ENCODE results near the gene C8A.

C8A gene

GRCh38 chr1:56938646-56939045 is 84.0 kb downstream of the C8A start:
- H3K4me3 Mint-ChIP-seq: no peak overlapping the region
- no peaks in the 10 kb centered on the region for H3K4me1 Mint-ChIP-seq (ENCODE audit: low read depth)
- no peak overlapping the region for H3K27ac Mint-ChIP-seq
- H3K36me3 Mint-ChIP-seq: no peaks in the 10 kb centered on the region
- H3K9me3 Mint-ChIP-seq (ENCODE audit: low read depth): no peaks in the 10 kb centered on the region
- peaks cover 3% of the 10 kb centered on the region for H3K27me3 Mint-ChIP-seq

- H3K4me1 Mint-ChIP-seq (ENCODE audit: low read depth): no peaks in the 10 kb centered on the region
- H3K27ac Mint-ChIP-seq: no peak overlapping the region
- no peak overlapping the region for H3K4me3 Mint-ChIP-seq
- H3K36me3 Mint-ChIP-seq: no peaks in the 10 kb centered on the region
- peaks cover 3% of the 10 kb centered on the region for H3K27me3 Mint-ChIP-seq
- no peaks in the 10 kb centered on the region for H3K9me3 Mint-ChIP-seq (ENCODE audit: low read depth)
Observed at GRCh38 chr1:56939209-56939608, 84.6 kb downstream of the C8A start.

- Mint-ChIP-seq H3K4me1 (ENCODE audit: low read depth) (no peaks in the 10 kb centered on the region), H3K27ac (no peak overlapping the region), H3K27me3 (peaks cover 3% of the 10 kb centered on the region), H3K9me3 (ENCODE audit: low read depth) (no peaks in the 10 kb centered on the region), H3K36me3 (no peaks in the 10 kb centered on the region), H3K4me3 (no peak overlapping the region)
Observed at GRCh38 chr1:56940039-56940438, 85.4 kb downstream of the C8A start.

- Mint-ChIP-seq H3K9me3 (ENCODE audit: low read depth) (no peaks in the 10 kb centered on the region), H3K27ac (no peak overlapping the region), H3K4me1 (ENCODE audit: low read depth) (no peaks in the 10 kb centered on the region), H3K36me3 (no peaks in the 10 kb centered on the region), H3K4me3 (no peak overlapping the region), H3K27me3 (no peaks in the 10 kb centered on the region)
Observed at GRCh38 chr1:56948403-56949023, 93.9 kb downstream of the C8A start.

- Mint-ChIP-seq H3K4me3 (no peak overlapping the region), H3K9me3 (ENCODE audit: low read depth) (no peaks in the 10 kb centered on the region), H3K36me3 (no peaks in the 10 kb centered on the region), H3K4me1 (ENCODE audit: low read depth) (no peaks in the 10 kb centered on the region), H3K27ac (no peak overlapping the region), H3K27me3 (peaks cover under 1% of the 10 kb centered on the region)
Observed at GRCh38 chr1:56952501-56952900, 97.9 kb downstream of the C8A start.

- Mint-ChIP-seq H3K9me3 (ENCODE audit: low read depth) (no peaks in the 10 kb centered on the region), H3K4me1 (ENCODE audit: low read depth) (no peaks in the 10 kb centered on the region), H3K36me3 (no peaks in the 10 kb centered on the region), H3K4me3 (no peak overlapping the region), H3K27ac (no peak overlapping the region), H3K27me3 (peaks cover 5% of the 10 kb centered on the region)
Observed at GRCh38 chr1:56953386-56953785, 98.8 kb downstream of the C8A start.

- H3K36me3 Mint-ChIP-seq: no peaks in the 10 kb centered on the region
- H3K27me3 Mint-ChIP-seq: peaks cover 5% of the 10 kb centered on the region
- H3K4me3 Mint-ChIP-seq: no peak overlapping the region
- H3K27ac Mint-ChIP-seq: no peak overlapping the region
- H3K4me1 Mint-ChIP-seq (ENCODE audit: low read depth): no peaks in the 10 kb centered on the region
- H3K9me3 Mint-ChIP-seq (ENCODE audit: low read depth): no peaks in the 10 kb centered on the region
Observed at GRCh38 chr1:56954664-56955063, 100.1 kb downstream of the C8A start.

GRCh38 chr1:56957931-56958330 is 103.3 kb downstream of the C8A start:
- Mint-ChIP-seq H3K36me3 (no peaks in the 10 kb centered on the region), H3K4me3 (no peak overlapping the region), H3K4me1 (ENCODE audit: low read depth) (no peaks in the 10 kb centered on the region), H3K9me3 (ENCODE audit: low read depth) (no peaks in the 10 kb centered on the region), H3K27ac (no peak overlapping the region), H3K27me3 (peaks cover 5% of the 10 kb centered on the region)

- Mint-ChIP-seq H3K9me3 (ENCODE audit: low read depth) (no peaks in the 10 kb centered on the region), H3K4me3 (no peak overlapping the region)
Observed at GRCh38 chr1:56958526-56958925, 103.9 kb downstream of the C8A start.

GRCh38 chr1:56961426-56961825 is 106.8 kb downstream of the C8A start:
- Mint-ChIP-seq H3K36me3 (no peaks in the 10 kb centered on the region), H3K9me3 (ENCODE audit: low read depth) (no peaks in the 10 kb centered on the region), H3K4me3 (no peak overlapping the region), H3K4me1 (ENCODE audit: low read depth) (no peaks in the 10 kb centered on the region), H3K27me3 (peaks cover 5% of the 10 kb centered on the region), H3K27ac (no peak overlapping the region)

More at GRCh38 chr1:56958526-56958925, 103.9 kb downstream of the C8A start:
- Mint-ChIP-seq H3K4me1 (ENCODE audit: low read depth) (no peaks in the 10 kb centered on the region), H3K27ac (no peak overlapping the region), H3K27me3 (peaks cover 5% of the 10 kb centered on the region), H3K36me3 (no peaks in the 10 kb centered on the region)

- Mint-ChIP-seq H3K27me3 (no peaks in the 10 kb centered on the region), H3K4me3 (no peak overlapping the region), H3K4me1 (ENCODE audit: low read depth) (no peaks in the 10 kb centered on the region), H3K36me3 (no peaks in the 10 kb centered on the region), H3K9me3 (ENCODE audit: low read depth) (peaks cover 2% of the 10 kb centered on the region), H3K27ac (no peak overlapping the region)
Observed at GRCh38 chr1:56963667-56964066, 109.1 kb downstream of the C8A start.

GRCh38 chr1:56964349-56965017 is 109.9 kb downstream of the C8A start:
- Mint-ChIP-seq H3K4me1 (ENCODE audit: low read depth) (no peaks in the 10 kb centered on the region), H3K27me3 (no peaks in the 10 kb centered on the region), H3K27ac (no peak overlapping the region), H3K36me3 (no peaks in the 10 kb centered on the region), H3K9me3 (ENCODE audit: low read depth) (peaks cover 3% of the 10 kb centered on the region), H3K4me3 (no peak overlapping the region)

GRCh38 chr1:56965191-56965590 is 110.6 kb downstream of the C8A start:
- Mint-ChIP-seq H3K27me3 (no peaks in the 10 kb centered on the region), H3K9me3 (ENCODE audit: low read depth) (peaks cover 3% of the 10 kb centered on the region), H3K4me3 (no peak overlapping the region), H3K36me3 (no peaks in the 10 kb centered on the region), H3K27ac (no peak overlapping the region), H3K4me1 (ENCODE audit: low read depth) (no peaks in the 10 kb centered on the region)

- Mint-ChIP-seq H3K4me3 (no peak within 1 kb of the TSS), H3K27me3 (no peaks in the 10 kb centered on the region), H3K4me1 (ENCODE audit: low read depth) (no peaks in the 10 kb centered on the region), H3K9me3 (ENCODE audit: low read depth) (peaks cover 3% of the 10 kb centered on the region), H3K36me3 (no peaks in the 10 kb centered on the region), H3K27ac (no peak within 1 kb of the TSS)
Observed at GRCh38 chr1:56965916-56966697, 111.5 kb downstream of the C8A start, which contains the start of gene C8B. C8B (minus strand) TSS chr1:56966015; CDS start chr1:56965948, 67 bp downstream.

GRCh38 chr1:56966698-56966999 is 112.1 kb downstream of the C8A start:
- no peaks in the 10 kb centered on the region for H3K27me3 Mint-ChIP-seq
- no peak overlapping the region for H3K4me3 Mint-ChIP-seq
- no peaks in the 10 kb centered on the region for H3K36me3 Mint-ChIP-seq
- no peaks in the 10 kb centered on the region for H3K4me1 Mint-ChIP-seq (ENCODE audit: low read depth)
- H3K27ac Mint-ChIP-seq: no peak overlapping the region
- peaks cover 3% of the 10 kb centered on the region for H3K9me3 Mint-ChIP-seq (ENCODE audit: low read depth)

All from activated naive CD8-positive, alpha-beta T cell (primary cell).